SK-N-SH treated with all-trans-retinoic acid at 6 μM for 48 hours (cell line): Measurements from ENCODE around the gene HOXA4.

Source experiments
- ARNTL ChIP-seq: fragments of 450-650 bp; formaldehyde crosslinking; IDR thresholded peaks from 2 replicates; pipeline ENCODE4 v1.5.0; 2020; ENCODE audit warnings: low read depth, mild to moderate bottlenecking, moderate library complexity, borderline replicate concordance
- CREB5 ChIP-seq: fragments of 250-450 bp; sonication (Bioruptor Pico); IDR thresholded peaks from 2 replicates; pipeline ENCODE4 v1.5.1; 2020; ENCODE audit warnings: low read depth, mild to moderate bottlenecking, moderate library complexity
- SNAI2 ChIP-seq: fragments of 250-450 bp; sonication (Bioruptor Pico); IDR thresholded peaks from 2 replicates; pipeline ENCODE4 v1.5.0; 2020; ENCODE audit warnings: mild to moderate bottlenecking, moderate library complexity
- TCF4 ChIP-seq: fragments of 250-450 bp; sonication (Bioruptor Pico); IDR thresholded peaks from 2 replicates; pipeline ENCODE4 v1.8.0; 2021; ENCODE audit warnings: mild to moderate bottlenecking, moderate library complexity, borderline replicate concordance
- ZFP3 ChIP-seq: fragments of 250-450 bp; sonication (Bioruptor Pico); IDR thresholded peaks from 2 replicates; pipeline ENCODE4 v1.5.0; 2020; ENCODE audit warnings: mild to moderate bottlenecking, moderate library complexity
- ZFP30 ChIP-seq: fragments of 450-650 bp; formaldehyde crosslinking; IDR thresholded peaks from 2 replicates; pipeline ENCODE4 v1.5.0; 2022; ENCODE audit warnings: mild to moderate bottlenecking, moderate library complexity
- ZNF565 ChIP-seq: fragments of 450-650 bp; formaldehyde crosslinking; conservative IDR thresholded peaks from 2 replicates; pipeline ENCODE4 v1.5.0; 2020; ENCODE audit warnings: low read depth, mild to moderate bottlenecking, moderate library complexity
- ZNF8 ChIP-seq: fragments of 450-650 bp; formaldehyde crosslinking; IDR thresholded peaks from 2 replicates; pipeline ENCODE4 v1.5.0; 2020; ENCODE audit warnings: mild to moderate bottlenecking, moderate library complexity
- TF ChIP-seq, protein P1 (sequence below): fragments of 250-450 bp; sonication (Bioruptor Pico); IDR thresholded peaks from 2 replicates; pipeline ENCODE4 v1.5.1; 2021; ENCODE audit warnings: mild to moderate bottlenecking, moderate library complexity

DNA sequence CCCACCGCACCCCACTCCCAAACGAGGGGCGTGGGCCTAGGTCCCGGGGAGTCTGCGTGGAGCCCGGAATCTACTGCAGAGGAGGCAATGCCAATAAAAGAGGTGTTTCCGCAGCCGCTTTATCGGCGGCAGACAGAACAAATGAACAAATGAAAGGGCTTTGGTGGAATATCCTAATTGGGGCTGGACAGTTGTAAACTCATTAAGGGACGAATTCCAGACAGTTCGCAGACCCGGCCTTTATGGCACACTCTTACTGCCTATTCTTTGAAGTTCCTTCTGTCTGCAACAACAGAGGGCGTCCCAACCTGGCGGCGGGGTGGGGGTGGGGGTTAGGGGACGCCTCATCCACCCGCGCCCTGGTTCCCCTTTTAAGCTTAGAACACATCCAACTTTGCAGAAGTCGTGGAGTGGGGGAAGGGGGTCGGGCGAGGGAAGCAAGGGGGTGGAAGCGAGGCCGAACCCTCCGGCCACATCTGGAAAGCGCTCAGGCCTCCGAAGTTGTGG, 30.7 kb upstream of the HOXA4 start:
- TF ChIP-seq ARNTL (CRISPR knock-in tag) (no peak), ZNF8 (CRISPR knock-in tag) (no peak), SNAI2 (no peak), CREB5 (CRISPR knock-in tag) (no peak), ZFP30 (CRISPR knock-in tag) (no peak), ZFP3 (CRISPR knock-in tag) (no peak), ZNF565 (no peak), TCF4 (no peak)
- TF ChIP-seq, protein P1, sequence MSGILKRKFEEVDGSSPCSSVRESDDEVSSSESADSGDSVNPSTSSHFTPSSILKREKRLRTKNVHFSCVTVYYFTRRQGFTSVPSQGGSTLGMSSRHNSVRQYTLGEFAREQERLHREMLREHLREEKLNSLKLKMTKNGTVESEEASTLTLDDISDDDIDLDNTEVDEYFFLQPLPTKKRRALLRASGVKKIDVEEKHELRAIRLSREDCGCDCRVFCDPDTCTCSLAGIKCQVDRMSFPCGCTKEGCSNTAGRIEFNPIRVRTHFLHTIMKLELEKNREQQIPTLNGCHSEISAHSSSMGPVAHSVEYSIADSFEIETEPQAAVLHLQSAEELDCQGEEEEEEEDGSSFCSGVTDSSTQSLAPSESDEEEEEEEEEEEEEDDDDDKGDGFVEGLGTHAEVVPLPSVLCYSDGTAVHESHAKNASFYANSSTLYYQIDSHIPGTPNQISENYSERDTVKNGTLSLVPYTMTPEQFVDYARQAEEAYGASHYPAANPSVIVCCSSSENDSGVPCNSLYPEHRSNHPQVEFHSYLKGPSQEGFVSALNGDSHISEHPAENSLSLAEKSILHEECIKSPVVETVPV (CRISPR knock-in tag): no peak
